ENCODE measurements around the gene TECR. TPM values are rescaled to one million over a fixed set of nuclear protein-coding genes. Genes with fewer than 3 reads are reported as not detected.
"Not testable (repeated sequence)": the region's sequence is repeated elsewhere in the genome, so short reads cannot be mapped to it uniquely, and the experiment has no call there.

Gene TECR
- total and polyA plus RNA-seq, 4 experiments from 2014 or later = 189 to 269 (median 220) TPM

DNA sequence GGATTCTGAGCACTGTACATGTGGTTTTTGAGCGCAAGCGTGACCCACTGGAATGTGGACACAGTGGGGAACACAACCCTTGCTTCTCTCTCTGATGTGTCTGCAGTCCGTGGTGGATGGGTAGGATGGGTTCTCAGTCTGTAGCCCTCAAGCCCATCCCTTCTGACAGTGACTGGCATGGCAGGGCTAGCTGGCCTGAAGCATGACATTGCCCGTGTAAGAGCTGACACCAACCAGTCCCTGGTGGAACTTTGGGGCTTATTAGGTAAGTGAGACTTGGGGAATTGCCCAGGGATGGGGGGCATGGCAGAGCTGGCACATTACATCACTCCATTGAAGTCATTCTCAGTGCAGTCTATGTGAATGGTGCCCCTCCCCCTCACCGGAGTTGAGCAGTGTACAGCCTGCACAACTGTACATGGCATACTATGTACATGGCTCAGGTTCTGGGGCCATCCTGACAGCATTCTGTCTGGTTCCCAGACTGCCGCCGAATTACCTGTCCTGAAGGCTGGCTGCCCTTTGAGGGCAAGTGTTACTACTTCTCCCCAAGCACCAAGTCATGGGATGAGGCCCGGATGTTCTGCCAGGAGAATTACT lies 70.3 kb downstream of the TECR start:
- intact Hi-C loops (cut with micrococcal nuclease) = no loop called here
- H3K4me1 Mint-ChIP-seq = peaks cover 0 to 10% (median 4%) of the 10 kb centered on the region in 4 donors
- H3K9me3 Mint-ChIP-seq = peaks cover 0 to 7% (median 5%) of the 10 kb centered on the region in 8 donors
- H3K9me3 ChIP-seq (ENCODE audit: control insufficient read depth in 1 of 2, low read length in 2 of 2) = no peaks in the 10 kb centered on the region
- H3K4me3 ChIP-seq (ENCODE audit: low read length in 2 of 2) = no peak overlapping the region
- DNase-seq = no peak
- CTCF ChIA-PET (ENCODE audit: partially characterized antibody) = no interaction called here
- H3K4me1 ChIP-seq (ENCODE audit: insufficient read depth, low read length) = no peaks in the 10 kb centered on the region
- H3K27ac ChIP-seq (ENCODE audit: low read depth, low read length) = no peak overlapping the region
- H3K4me3 Mint-ChIP-seq = no peak overlapping the region
- H3K27ac Mint-ChIP-seq = no peak overlapping the region
- no peaks in the 10 kb centered on the region for H3K27me3 ChIP-seq (ENCODE audit: insufficient read depth, low read length)
- H3K27me3 Mint-ChIP-seq = peaks cover 4 to 8% of the 10 kb centered on the region in 2 donors
- H3K36me3 ChIP-seq (ENCODE audit: insufficient read depth, low read length) = no peaks in the 10 kb centered on the region
- POLR2A ChIA-PET (ENCODE audit: partially characterized antibody) = no interaction called here
- no peaks in the 10 kb centered on the region for H3K36me3 Mint-ChIP-seq

DNA sequence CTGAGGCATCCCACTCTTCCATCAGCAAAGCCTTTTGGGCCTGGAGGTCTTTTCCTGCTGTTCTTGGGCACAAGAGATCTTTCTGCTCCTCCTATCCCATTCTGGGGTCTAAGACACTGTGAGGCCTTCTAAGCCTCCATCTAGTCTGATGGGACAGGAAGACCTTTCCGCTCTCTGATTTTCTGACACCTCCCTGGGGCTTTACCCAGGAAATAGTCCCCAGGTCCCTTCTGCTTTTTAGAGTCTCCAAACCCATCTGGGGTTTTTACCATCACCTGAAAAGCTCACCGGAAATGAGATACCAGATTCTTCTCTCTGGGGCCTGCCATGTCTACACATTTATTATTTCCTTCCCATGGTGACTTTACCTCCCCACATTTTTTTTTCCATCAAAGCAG lies 74.6 kb downstream of the TECR start:
- Histone ChIP-seq H3K4me3 (ENCODE audit: low read length in 2 of 2) (no peak overlapping the region), H3K4me1 (ENCODE audit: insufficient read depth, low read length) (no peaks in the 10 kb centered on the region), H3K27me3 (ENCODE audit: insufficient read depth, low read length) (no peaks in the 10 kb centered on the region), H3K27ac (ENCODE audit: low read depth, low read length) (no peak overlapping the region), H3K36me3 (ENCODE audit: insufficient read depth, low read length) (no peaks in the 10 kb centered on the region), H3K9me3 (ENCODE audit: control insufficient read depth in 1 of 2, low read length in 2 of 2) (no peaks in the 10 kb centered on the region)
- peaks cover 0 to 10% (median 4%) of the 10 kb centered on the region in 4 donors for H3K4me1 Mint-ChIP-seq
- peak overlapping the region in 6 of 7 donors; percentile 18 to 74 (median 57) for H3K27ac Mint-ChIP-seq
- peak in 1 of 5 donors; percentile 6 for DNase-seq
- ChIA-PET POLR2A (ENCODE audit: partially characterized antibody) (no interaction called here), CTCF (ENCODE audit: partially characterized antibody) (no interaction called here)
- H3K36me3 Mint-ChIP-seq = no peaks in the 10 kb centered on the region
- H3K27me3 Mint-ChIP-seq = no peaks in the 10 kb centered on the region
- peaks cover 0 to 2% (median 0%) of the 10 kb centered on the region in 8 donors for H3K9me3 Mint-ChIP-seq
- H3K4me3 Mint-ChIP-seq = no peak overlapping the region
- intact Hi-C loops (cut with micrococcal nuclease) = no loop called here

DNA sequence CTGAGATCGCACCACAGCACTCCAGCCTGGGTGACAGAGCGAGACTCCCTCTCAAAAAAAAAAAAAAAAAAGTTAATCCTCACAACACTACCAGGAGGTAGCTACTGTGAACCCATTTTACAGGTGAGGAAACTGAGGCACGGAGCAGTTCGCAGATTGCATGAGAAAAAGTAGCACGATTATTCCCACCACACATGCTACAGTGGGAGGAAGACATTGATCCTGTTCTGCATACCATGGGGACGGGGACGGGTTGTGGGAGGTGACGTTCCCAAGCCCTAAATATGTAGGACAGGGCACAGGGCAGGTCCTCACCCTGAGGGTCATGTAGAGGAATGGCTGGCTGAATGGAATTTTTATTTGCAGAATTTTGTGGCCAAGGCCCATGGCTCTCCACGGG lies 77.2 kb downstream of the TECR start:
- Mint-ChIP-seq H3K27me3 (peaks cover 0 to 3% of the 10 kb centered on the region in 2 donors), H3K4me3 (no peak overlapping the region), H3K27ac (no peak overlapping the region), H3K9me3 (peaks cover 0 to 2% (median 0%) of the 10 kb centered on the region in 8 donors), H3K36me3 (no peaks in the 10 kb centered on the region), H3K4me1 (peaks cover 0 to 10% (median 4%) of the 10 kb centered on the region in 4 donors)
- ChIA-PET CTCF (ENCODE audit: partially characterized antibody) (no interaction called here), POLR2A (ENCODE audit: partially characterized antibody) (no interaction called here)
- H3K36me3 ChIP-seq (ENCODE audit: insufficient read depth, low read length) = no peaks in the 10 kb centered on the region
- no peaks in the 10 kb centered on the region for H3K9me3 ChIP-seq (ENCODE audit: control insufficient read depth in 1 of 2, low read length in 2 of 2)
- no peaks in the 10 kb centered on the region for H3K4me1 ChIP-seq (ENCODE audit: insufficient read depth, low read length)
- H3K27ac ChIP-seq (ENCODE audit: low read depth, low read length) = no peak overlapping the region
- intact Hi-C loops (cut with micrococcal nuclease) = no loop called here
- H3K27me3 ChIP-seq (ENCODE audit: insufficient read depth, low read length) = no peaks in the 10 kb centered on the region
- H3K4me3 ChIP-seq (ENCODE audit: low read length in 2 of 2) = no peak overlapping the region
- no peak for DNase-seq

DNA sequence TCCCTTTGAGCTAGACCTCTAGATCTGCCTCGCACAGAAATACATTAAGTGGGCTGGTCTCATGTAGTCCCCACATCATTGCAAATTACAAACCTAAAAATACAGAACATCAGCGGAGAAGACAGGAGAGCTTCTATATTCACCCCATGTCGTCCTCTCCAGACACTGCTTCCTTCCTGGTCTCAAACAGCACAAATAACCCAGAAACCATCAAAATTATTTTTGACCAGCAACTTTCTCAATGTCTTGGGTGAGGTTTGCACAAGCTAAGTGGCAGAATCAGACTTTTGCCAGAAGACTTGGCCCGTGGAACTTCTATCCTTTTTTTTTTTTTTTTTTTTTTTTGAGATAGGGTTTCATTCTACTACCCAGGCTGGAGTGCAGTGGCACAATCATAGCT lies 81.7 kb downstream of the TECR start:
- Histone ChIP-seq H3K4me1 (ENCODE audit: insufficient read depth, low read length) (no peaks in the 10 kb centered on the region), H3K9me3 (ENCODE audit: control insufficient read depth in 1 of 2, low read length in 2 of 2) (no peaks in the 10 kb centered on the region), H3K36me3 (ENCODE audit: insufficient read depth, low read length) (no peaks in the 10 kb centered on the region), H3K27me3 (ENCODE audit: insufficient read depth, low read length) (no peaks in the 10 kb centered on the region), H3K27ac (ENCODE audit: low read depth, low read length) (no peak overlapping the region), H3K4me3 (ENCODE audit: low read length in 2 of 2) (no peak overlapping the region)
- CTCF ChIA-PET (ENCODE audit: partially characterized antibody) = no interaction called here
- Mint-ChIP-seq H3K9me3 (peaks cover 0 to 1% (median 0%) of the 10 kb centered on the region in 8 donors), H3K4me3 (no peak overlapping the region), H3K27me3 (peaks cover 0 to 3% of the 10 kb centered on the region in 2 donors), H3K27ac (no peak overlapping the region), H3K36me3 (no peaks in the 10 kb centered on the region), H3K4me1 (no peaks in the 10 kb centered on the region)
- intact Hi-C loops (cut with micrococcal nuclease) = no loop called here
- DNase-seq = no peak
- POLR2A ChIA-PET (ENCODE audit: partially characterized antibody) = no interaction called here

DNA sequence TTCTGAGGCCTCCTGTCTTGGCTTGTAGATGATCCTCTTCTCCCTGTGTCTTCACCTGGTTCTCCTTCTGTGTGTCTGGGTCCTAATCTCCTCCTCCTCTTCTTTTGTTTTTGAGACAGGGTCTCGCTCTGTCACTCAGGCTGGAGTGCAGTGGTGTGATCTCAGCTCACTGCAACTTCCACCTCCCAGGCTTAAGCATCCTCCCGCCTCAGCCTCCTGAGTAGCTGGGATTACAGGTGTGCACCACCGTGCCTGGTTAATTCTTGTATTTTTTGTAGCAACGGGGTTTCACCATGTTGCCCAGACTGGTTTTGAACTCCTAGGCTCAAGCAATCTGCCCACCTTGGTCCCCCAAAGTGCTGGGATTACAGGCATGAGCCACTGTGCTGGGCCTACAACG lies 82.8 kb downstream of the TECR start:
- H3K36me3 Mint-ChIP-seq; H3K27ac Mint-ChIP-seq; H3K4me3 ChIP-seq (ENCODE audit: low read length in 2 of 2); H3K9me3 ChIP-seq (ENCODE audit: control insufficient read depth in 1 of 2, low read length in 2 of 2); intact Hi-C loops (cut with micrococcal nuclease); H3K4me1 ChIP-seq (ENCODE audit: insufficient read depth, low read length); DNase-seq; H3K27me3 Mint-ChIP-seq; H3K27ac ChIP-seq (ENCODE audit: low read depth, low read length); H3K9me3 Mint-ChIP-seq; H3K27me3 ChIP-seq (ENCODE audit: insufficient read depth, low read length); CTCF ChIA-PET (ENCODE audit: partially characterized antibody); H3K4me1 Mint-ChIP-seq; H3K4me3 Mint-ChIP-seq; POLR2A ChIA-PET (ENCODE audit: partially characterized antibody); H3K36me3 ChIP-seq (ENCODE audit: insufficient read depth, low read length): not testable (repeated sequence)

DNA sequence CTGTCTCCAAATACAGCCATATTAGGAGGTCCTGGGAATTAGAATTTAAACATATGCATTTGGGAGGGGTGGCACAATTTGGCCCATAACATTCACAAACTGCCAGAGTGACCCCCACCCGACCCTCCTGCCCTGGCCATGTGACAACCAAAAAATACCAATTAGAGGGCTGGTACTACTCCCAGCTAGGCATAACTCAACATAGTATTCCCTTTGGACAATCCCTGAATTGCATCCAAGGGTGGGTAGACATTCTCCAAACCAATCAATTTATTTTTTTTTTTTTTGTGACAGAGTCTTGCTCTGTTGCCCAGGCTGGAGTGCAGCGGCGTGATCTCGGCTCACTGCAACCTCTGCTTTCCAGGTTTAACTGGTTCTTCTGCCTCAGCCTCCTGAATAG lies 83.3 kb downstream of the TECR start:
- Histone ChIP-seq H3K36me3 (ENCODE audit: insufficient read depth, low read length) (no peaks in the 10 kb centered on the region), H3K4me3 (ENCODE audit: low read length in 2 of 2) (no peak overlapping the region), H3K27ac (ENCODE audit: low read depth, low read length) (no peak overlapping the region), H3K4me1 (ENCODE audit: insufficient read depth, low read length) (no peaks in the 10 kb centered on the region), H3K9me3 (ENCODE audit: control insufficient read depth in 1 of 2, low read length in 2 of 2) (no peaks in the 10 kb centered on the region), H3K27me3 (ENCODE audit: insufficient read depth, low read length) (no peaks in the 10 kb centered on the region)
- intact Hi-C loops (cut with micrococcal nuclease) = no loop called here
- Mint-ChIP-seq H3K27ac (no peak overlapping the region), H3K27me3 (peaks cover 2 to 6% of the 10 kb centered on the region in 2 donors), H3K4me1 (no peaks in the 10 kb centered on the region), H3K9me3 (peaks cover 0 to 5% (median 2%) of the 10 kb centered on the region in 8 donors), H3K4me3 (no peak overlapping the region), H3K36me3 (peaks cover 0 to 1% of the 10 kb centered on the region in 2 donors)
- no peak for DNase-seq
- CTCF ChIA-PET (ENCODE audit: partially characterized antibody) = no interaction called here
- POLR2A ChIA-PET (ENCODE audit: partially characterized antibody) = no interaction called here

DNA sequence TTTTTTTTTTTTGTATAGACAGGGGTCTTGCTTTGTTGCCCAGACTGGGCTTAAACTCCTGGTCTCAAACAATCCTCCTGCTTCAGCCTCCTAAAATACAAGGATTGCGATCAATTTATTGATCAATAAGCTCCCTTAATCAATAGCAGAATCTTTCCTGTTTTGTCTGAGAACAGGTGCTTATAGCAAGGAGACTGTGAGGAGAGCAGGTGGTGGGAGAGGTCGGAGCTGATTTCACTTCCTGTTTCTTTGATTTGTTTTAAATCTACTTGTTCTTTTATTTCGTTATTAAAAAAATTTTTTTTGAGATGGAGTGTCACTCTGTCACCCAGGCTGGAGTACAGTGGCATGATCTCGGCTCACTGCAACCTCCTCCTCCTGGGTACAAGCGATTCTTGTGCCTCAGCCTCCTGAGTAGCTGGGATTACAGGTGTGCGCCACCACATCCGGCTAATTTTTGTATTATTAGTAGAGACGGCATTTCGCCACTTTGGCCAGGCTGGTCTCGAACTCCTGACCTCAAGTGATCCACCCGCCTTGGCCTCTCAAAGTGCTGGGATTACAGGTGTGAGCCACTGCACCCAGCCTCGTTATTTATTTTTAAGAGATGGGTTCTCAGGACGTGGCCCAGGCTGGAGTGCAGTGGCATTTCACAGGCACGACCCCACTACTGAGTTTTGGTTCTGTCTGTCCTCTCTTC lies 84.2 kb downstream of the TECR start:
- H3K4me1 ChIP-seq (ENCODE audit: insufficient read depth, low read length); H3K27me3 ChIP-seq (ENCODE audit: insufficient read depth, low read length); intact Hi-C loops (cut with micrococcal nuclease); H3K36me3 Mint-ChIP-seq; H3K9me3 Mint-ChIP-seq; DNase-seq; H3K4me1 Mint-ChIP-seq; H3K27ac Mint-ChIP-seq; H3K36me3 ChIP-seq (ENCODE audit: insufficient read depth, low read length); H3K4me3 Mint-ChIP-seq; H3K27ac ChIP-seq (ENCODE audit: low read depth, low read length); H3K9me3 ChIP-seq (ENCODE audit: control insufficient read depth in 1 of 2, low read length in 2 of 2); POLR2A ChIA-PET (ENCODE audit: partially characterized antibody); H3K4me3 ChIP-seq (ENCODE audit: low read length in 2 of 2); CTCF ChIA-PET (ENCODE audit: partially characterized antibody); H3K27me3 Mint-ChIP-seq: not testable (repeated sequence)
